Epithelial cell of prostate (primary cell): Measurements from ENCODE around the gene AEBP2.

Experiments
- DNase-seq: peaks from one replicate; pipeline ENCODE4 v3.0.0-alpha.2; 2011; ENCODE audit warnings: low read depth, low spot score
- H3K27ac ChIP-seq: fragments of 450-650 bp; 2 replicates; pipeline ENCODE4 v1.5.1; 2017; ENCODE audit warnings: mild to moderate bottlenecking

AEBP2 gene

GRCh38 chr12:19490908-19491307 lies 51.6 kb downstream of the AEBP2 start:
- no peak overlapping the region for H3K27ac ChIP-seq
- no peak for DNase-seq

GRCh38 chr12:19491863-19492262 lies 52.6 kb downstream of the AEBP2 start:
- no peak for DNase-seq
- H3K27ac ChIP-seq: no peak overlapping the region

- H3K27ac ChIP-seq: no peak overlapping the region
Measured at GRCh38 chr12:19496219-19496878, 57.1 kb downstream of the AEBP2 start.

GRCh38 chr12:19498099-19498498 lies 58.8 kb downstream of the AEBP2 start:
- no peak for DNase-seq
- H3K27ac ChIP-seq: no peak overlapping the region

More at GRCh38 chr12:19496219-19496878, 57.1 kb downstream of the AEBP2 start:
- no peak for DNase-seq

- DNase-seq: no peak
- H3K27ac ChIP-seq: no peak overlapping the region
Measured at GRCh38 chr12:19499030-19499429, 59.7 kb downstream of the AEBP2 start.

- H3K27ac ChIP-seq: peak overlapping the region; percentile 24
- no peak for DNase-seq
Measured at GRCh38 chr12:19506497-19506896, 67.2 kb downstream of the AEBP2 start.

- DNase-seq: no peak
- H3K27ac ChIP-seq: no peak overlapping the region
Measured at GRCh38 chr12:19507823-19508222, 68.5 kb downstream of the AEBP2 start.

- H3K27ac ChIP-seq: no peak overlapping the region
Measured at GRCh38 chr12:19510461-19510860, 71.2 kb downstream of the AEBP2 start.

GRCh38 chr12:19515179-19515578 lies 75.9 kb downstream of the AEBP2 start:
- DNase-seq: no peak
- H3K27ac ChIP-seq: no peak overlapping the region

More at GRCh38 chr12:19510461-19510860, 71.2 kb downstream of the AEBP2 start:
- DNase-seq: no peak

GRCh38 chr12:19517583-19517982 lies 78.3 kb downstream of the AEBP2 start:
- no peak overlapping the region for H3K27ac ChIP-seq
- DNase-seq: no peak

- H3K27ac ChIP-seq: no peak overlapping the region
- no peak for DNase-seq
Measured at GRCh38 chr12:19518209-19518608, 78.9 kb downstream of the AEBP2 start.

- no peak overlapping the region for H3K27ac ChIP-seq
- no peak for DNase-seq
Measured at GRCh38 chr12:19520646-19521415, 81.5 kb downstream of the AEBP2 start.

GRCh38 chr12:19525274-19525673 lies 86.0 kb downstream of the AEBP2 start:
- DNase-seq: no peak
- no peak overlapping the region for H3K27ac ChIP-seq

GRCh38 chr12:19527866-19528265 lies 88.6 kb downstream of the AEBP2 start:
- no peak for DNase-seq
- no peak overlapping the region for H3K27ac ChIP-seq

- H3K27ac ChIP-seq: no peak overlapping the region
- no peak for DNase-seq
Measured at GRCh38 chr12:19528750-19529149, 89.5 kb downstream of the AEBP2 start.

GRCh38 chr12:19529951-19530636 lies 90.8 kb downstream of the AEBP2 start:
- no peak overlapping the region for H3K27ac ChIP-seq
- no peak for DNase-seq

GRCh38 chr12:19530637-19531023 lies 91.3 kb downstream of the AEBP2 start:
- no peak overlapping the region for H3K27ac ChIP-seq
- DNase-seq: no peak

GRCh38 chr12:19533567-19533966 lies 94.3 kb downstream of the AEBP2 start:
- no peak for DNase-seq
- H3K27ac ChIP-seq: no peak overlapping the region

GRCh38 chr12:19539071-19539470 lies 99.8 kb downstream of the AEBP2 start:
- DNase-seq: no peak
- H3K27ac ChIP-seq: no peak overlapping the region

- H3K27ac ChIP-seq: no peak overlapping the region
- peak; percentile 8 for DNase-seq
Measured at GRCh38 chr12:19539836-19540235, 100.5 kb downstream of the AEBP2 start.

- H3K27ac ChIP-seq: no peak overlapping the region
- DNase-seq: no peak
Measured at GRCh38 chr12:19542606-19543005, 103.3 kb downstream of the AEBP2 start.
